GM23338 (cell line): Measurements from ENCODE around the gene MTCL3.

Source experiments
- ATAC-seq: fragments of 200-7000 bp; cut with Tn5 transposase; 3 replicates; pipeline ENCODE4 v1.9.1; 2020
- DNase-seq: peaks from one replicate; pipeline ENCODE4 v3.0.0-alpha.2; 2015; ENCODE audit warnings: low spot score
- H2AFZ ChIP-seq: fragments of 200-600 bp; sonication (generic); 2 replicates; pipeline ENCODE4 v1.8.0; 2016; ENCODE audit warnings: antibody characterized with exemption, mild to moderate bottlenecking, moderate library complexity
- H3F3A ChIP-seq: fragments of 200-600 bp; sonication (generic); replicated peaks from 2 replicates; pipeline ENCODE4 v1.8.0; 2017; ENCODE audit warnings: antibody characterized with exemption, mixed run types, low read depth
- H3K27ac ChIP-seq: fragments of 200-600 bp; sonication (generic); 2 replicates; pipeline ENCODE4 v1.6.1; 2016; ENCODE audit warnings: low read depth
- H3K27me3 ChIP-seq: fragments of 200-600 bp; sonication (generic); 2 replicates; pipeline ENCODE4 v1.8.0; 2016; ENCODE audit warnings: mild to moderate bottlenecking, mixed run types, moderate library complexity; ENCODE audit not compliant: insufficient read depth
- H3K36me3 ChIP-seq: fragments of 200-600 bp; sonication (generic); 2 replicates; pipeline ENCODE4 v1.8.0; 2016; ENCODE audit warnings: mild to moderate bottlenecking; ENCODE audit not compliant: insufficient read depth
- H3K4me1 ChIP-seq: fragments of 200-600 bp; sonication (generic); 2 replicates; pipeline ENCODE4 v1.8.0; 2016; ENCODE audit warnings: mild to moderate bottlenecking, moderate library complexity; ENCODE audit not compliant: insufficient read depth
- H3K4me2 ChIP-seq: fragments of 200-600 bp; sonication (generic); 2 replicates; pipeline ENCODE4 v1.7.1; 2017; ENCODE audit warnings: mixed run types
- H3K4me3 ChIP-seq: fragments of 200-600 bp; sonication (generic); 2 replicates; pipeline ENCODE4 v1.6.1; 2016; ENCODE audit warnings: mixed run types
- H3K79me2 ChIP-seq: fragments of 200-600 bp; sonication (generic); replicated peaks from 2 replicates; pipeline ENCODE4 v1.8.0; 2017; ENCODE audit warnings: mild to moderate bottlenecking; ENCODE audit not compliant: insufficient read depth
- H3K9me2 ChIP-seq: fragments of 200-600 bp; sonication (generic); 2 replicates; pipeline ENCODE4 v1.8.0; 2017; ENCODE audit not compliant: insufficient read depth
- H4K20me1 ChIP-seq: fragments of 200-600 bp; sonication (generic); replicated peaks from 2 replicates; pipeline ENCODE4 v1.8.0; 2017; ENCODE audit warnings: mild to moderate bottlenecking; ENCODE audit not compliant: insufficient read depth
- H3K27ac Mint-ChIP-seq: 2 replicates; pipeline ENCODE4 v1.8.0; 2020; ENCODE audit warnings: inconsistent platforms, mild to moderate bottlenecking, moderate library complexity, mixed read lengths
- H3K27me3 Mint-ChIP-seq: 3 replicates; pipeline ENCODE4 v1.8.0; 2022; ENCODE audit warnings: low read depth, mild to moderate bottlenecking, moderate library complexity, mixed read lengths, inconsistent platforms; ENCODE audit not compliant: insufficient read depth, poor library complexity
- H3K36me3 Mint-ChIP-seq: 3 replicates; pipeline ENCODE4 v1.8.0; 2021; ENCODE audit warnings: low read depth, mild to moderate bottlenecking, inconsistent platforms, moderate library complexity, mixed read lengths
- H3K4me1 Mint-ChIP-seq: 3 replicates; pipeline ENCODE4 v1.8.0; 2020; ENCODE audit warnings: mild to moderate bottlenecking, inconsistent platforms, mixed read lengths
- H3K4me3 Mint-ChIP-seq: 3 replicates; pipeline ENCODE4 v1.8.0; 2021; ENCODE audit warnings: moderate library complexity, mild to moderate bottlenecking, inconsistent platforms, mixed read lengths
- H3K9me3 Mint-ChIP-seq: 3 replicates; pipeline ENCODE4 v1.8.0; 2020; ENCODE audit warnings: moderate library complexity, mild to moderate bottlenecking, inconsistent platforms, mixed read lengths
- CREB1 ChIP-seq: fragments of 250-450 bp; sonication (Bioruptor Pico); IDR thresholded peaks from 2 replicates; pipeline ENCODE4 v1.5.0; 2020; ENCODE audit warnings: low read depth, mild to moderate bottlenecking, moderate library complexity
- POLR2AphosphoS5 ChIP-seq: IDR thresholded peaks from 2 replicates; pipeline ENCODE4 v1.6.1; 2016; ENCODE audit warnings: antibody characterized with exemption, low read depth
- STAT1 ChIP-seq: IDR thresholded peaks from one replicate; pipeline ENCODE4 v1.6.1; 2016; ENCODE audit warnings: antibody characterized with exemption; ENCODE audit not compliant: unreplicated experiment
- ZNF114 ChIP-seq: fragments of 250-450 bp; sonication (Bioruptor Pico); IDR thresholded peaks from 2 replicates; pipeline ENCODE4 v1.5.0; 2020; ENCODE audit warnings: mild to moderate bottlenecking, moderate library complexity
- ZNF462 ChIP-seq: fragments of 250-450 bp; sonication (Bioruptor Pico); IDR thresholded peaks from 2 replicates; pipeline ENCODE4 v1.5.0; 2020; ENCODE audit warnings: mild to moderate bottlenecking, moderate library complexity
- TF ChIP-seq, protein P1 (sequence below): IDR thresholded peaks from one replicate; pipeline ENCODE4 v1.6.1; 2018; ENCODE audit warnings: antibody characterized with exemption; ENCODE audit not compliant: unreplicated experiment
- TF ChIP-seq, protein P2 (sequence below), 2 experiments: fragments of 200-600 bp in 1 of 2; sonication (generic) in 1 of 2; conservative IDR thresholded peaks; 2 replicates each; pipeline versions ENCODE4 v1.5.1 to v1.6.1; 2016 to 2017; ENCODE audit warnings: antibody characterized with exemption in 2 of 2, low read depth in 2 of 2, mild to moderate bottlenecking in 2 of 2, moderate library complexity in 1 of 2

MTCL3 gene

GRCh38 chr6:127503022-127503421 lies 16.1 kb downstream of the MTCL3 start (continued):
- TF ChIP-seq ZNF462 (CRISPR knock-in tag) (no peak), POLR2AphosphoS5 (no peak), STAT1 (no peak), CREB1 (CRISPR knock-in tag) (no peak), ZNF114 (CRISPR knock-in tag) (no peak)
- TF ChIP-seq, protein P1, sequence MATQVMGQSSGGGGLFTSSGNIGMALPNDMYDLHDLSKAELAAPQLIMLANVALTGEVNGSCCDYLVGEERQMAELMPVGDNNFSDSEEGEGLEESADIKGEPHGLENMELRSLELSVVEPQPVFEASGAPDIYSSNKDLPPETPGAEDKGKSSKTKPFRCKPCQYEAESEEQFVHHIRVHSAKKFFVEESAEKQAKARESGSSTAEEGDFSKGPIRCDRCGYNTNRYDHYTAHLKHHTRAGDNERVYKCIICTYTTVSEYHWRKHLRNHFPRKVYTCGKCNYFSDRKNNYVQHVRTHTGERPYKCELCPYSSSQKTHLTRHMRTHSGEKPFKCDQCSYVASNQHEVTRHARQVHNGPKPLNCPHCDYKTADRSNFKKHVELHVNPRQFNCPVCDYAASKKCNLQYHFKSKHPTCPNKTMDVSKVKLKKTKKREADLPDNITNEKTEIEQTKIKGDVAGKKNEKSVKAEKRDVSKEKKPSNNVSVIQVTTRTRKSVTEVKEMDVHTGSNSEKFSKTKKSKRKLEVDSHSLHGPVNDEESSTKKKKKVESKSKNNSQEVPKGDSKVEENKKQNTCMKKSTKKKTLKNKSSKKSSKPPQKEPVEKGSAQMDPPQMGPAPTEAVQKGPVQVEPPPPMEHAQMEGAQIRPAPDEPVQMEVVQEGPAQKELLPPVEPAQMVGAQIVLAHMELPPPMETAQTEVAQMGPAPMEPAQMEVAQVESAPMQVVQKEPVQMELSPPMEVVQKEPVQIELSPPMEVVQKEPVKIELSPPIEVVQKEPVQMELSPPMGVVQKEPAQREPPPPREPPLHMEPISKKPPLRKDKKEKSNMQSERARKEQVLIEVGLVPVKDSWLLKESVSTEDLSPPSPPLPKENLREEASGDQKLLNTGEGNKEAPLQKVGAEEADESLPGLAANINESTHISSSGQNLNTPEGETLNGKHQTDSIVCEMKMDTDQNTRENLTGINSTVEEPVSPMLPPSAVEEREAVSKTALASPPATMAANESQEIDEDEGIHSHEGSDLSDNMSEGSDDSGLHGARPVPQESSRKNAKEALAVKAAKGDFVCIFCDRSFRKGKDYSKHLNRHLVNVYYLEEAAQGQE: no peak

DNA sequence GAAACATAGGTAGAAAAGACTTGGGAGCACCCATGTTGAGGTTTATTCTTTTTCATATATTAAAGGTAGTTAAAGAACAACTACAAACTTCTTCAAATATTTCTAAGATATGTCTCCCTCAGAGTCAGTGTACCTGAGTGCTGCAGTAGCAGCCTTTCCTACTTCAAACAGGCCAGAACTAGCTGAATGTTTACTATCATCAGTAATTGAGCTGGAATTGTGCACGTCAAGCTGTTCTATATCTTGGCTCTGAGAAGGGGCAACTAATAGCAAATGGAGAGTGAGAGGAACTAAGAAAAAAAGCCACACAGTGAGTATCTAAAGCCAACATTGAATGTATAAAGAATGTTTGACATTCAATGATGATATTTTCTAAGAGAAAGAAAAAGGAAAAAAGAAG lies 21.7 kb downstream of the MTCL3 start:
- ATAC-seq (no peak), DNase-seq (no peak)
- no peak overlapping the region for H3K27ac Mint-ChIP-seq
- Histone ChIP-seq H3K36me3 (no peaks in the 10 kb centered on the region), H3K79me2 (no peaks in the 10 kb centered on the region), H4K20me1 (no peaks in the 10 kb centered on the region; the same call in 1 of the 2 replicates), H2AFZ (no peak overlapping the region), H3K27me3 (no peaks in the 10 kb centered on the region), H3K4me1 (no peaks in the 10 kb centered on the region), H3K27ac (no peak overlapping the region), H3K4me3 (no peak overlapping the region), H3K9me2 (no peaks in the 10 kb centered on the region), H3F3A (no peaks in the 10 kb centered on the region), H3K4me2 (no peak overlapping the region)
- H3K36me3 Mint-ChIP-seq: no peaks in the 10 kb centered on the region; the same call in 2 of the 3 replicates
- H3K27me3 Mint-ChIP-seq: no peaks in the 10 kb centered on the region
- H3K4me3 Mint-ChIP-seq: no peak overlapping the region
- no peaks in the 10 kb centered on the region for H3K4me1 Mint-ChIP-seq
- H3K9me3 Mint-ChIP-seq: no peaks in the 10 kb centered on the region
- TF ChIP-seq, protein P2, sequence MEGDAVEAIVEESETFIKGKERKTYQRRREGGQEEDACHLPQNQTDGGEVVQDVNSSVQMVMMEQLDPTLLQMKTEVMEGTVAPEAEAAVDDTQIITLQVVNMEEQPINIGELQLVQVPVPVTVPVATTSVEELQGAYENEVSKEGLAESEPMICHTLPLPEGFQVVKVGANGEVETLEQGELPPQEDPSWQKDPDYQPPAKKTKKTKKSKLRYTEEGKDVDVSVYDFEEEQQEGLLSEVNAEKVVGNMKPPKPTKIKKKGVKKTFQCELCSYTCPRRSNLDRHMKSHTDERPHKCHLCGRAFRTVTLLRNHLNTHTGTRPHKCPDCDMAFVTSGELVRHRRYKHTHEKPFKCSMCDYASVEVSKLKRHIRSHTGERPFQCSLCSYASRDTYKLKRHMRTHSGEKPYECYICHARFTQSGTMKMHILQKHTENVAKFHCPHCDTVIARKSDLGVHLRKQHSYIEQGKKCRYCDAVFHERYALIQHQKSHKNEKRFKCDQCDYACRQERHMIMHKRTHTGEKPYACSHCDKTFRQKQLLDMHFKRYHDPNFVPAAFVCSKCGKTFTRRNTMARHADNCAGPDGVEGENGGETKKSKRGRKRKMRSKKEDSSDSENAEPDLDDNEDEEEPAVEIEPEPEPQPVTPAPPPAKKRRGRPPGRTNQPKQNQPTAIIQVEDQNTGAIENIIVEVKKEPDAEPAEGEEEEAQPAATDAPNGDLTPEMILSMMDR (conservative IDR thresholded peaks at IDR 0.05; ENCODE audit: low read depth in 2 of 2): no peak
- no peak for TF ChIP-seq ZNF114 (CRISPR knock-in tag)
